HepG2 (cell line): ENCODE data around the gene CERS5.

Experiments
- ARNTL ChIP-seq: sonication (generic); formaldehyde crosslinking; IDR thresholded peaks from 2 replicates; pipeline ENCODE4 v1.4.0; 2020; ENCODE audit warnings: mild to moderate bottlenecking, missing genetic modification reagents
- ATF7 ChIP-seq, 2 experiments: fragments of 450-650 bp in 1 of 2; sonication (generic) in 1 of 2; formaldehyde crosslinking in 1 of 2; IDR thresholded peaks; 2 replicates each; pipeline versions ENCODE4 v1.4.0 to v1.6.1; 2016 to 2020; ENCODE audit warnings: antibody characterized with exemption in 1 of 2, mild to moderate bottlenecking in 1 of 2, missing genetic modification reagents in 1 of 2
- CHD4 ChIP-seq: fragments of 200-600 bp; sonication (generic); IDR thresholded peaks from 2 replicates; pipeline ENCODE4 v1.7.0; 2017; ENCODE audit warnings: mild to moderate bottlenecking, low read length, borderline replicate concordance
- CTCF ChIP-seq: sonication (generic); formaldehyde crosslinking; IDR thresholded peaks from 2 replicates; pipeline ENCODE4 v1.5.0; 2020; ENCODE audit warnings: mild to moderate bottlenecking, missing genetic modification reagents, moderate library complexity
- ELK4 ChIP-seq: sonication (generic); formaldehyde crosslinking; IDR thresholded peaks from 2 replicates; pipeline ENCODE4 v1.9.0; 2021; ENCODE audit warnings: missing genetic modification reagents, borderline replicate concordance
- GABPB1 ChIP-seq: IDR thresholded peaks from 2 replicates; pipeline ENCODE4 v1.6.1; 2016; ENCODE audit warnings: mild to moderate bottlenecking, missing genetic modification reagents, moderate library complexity, missing compliant biosample characterization
- PRDM10 ChIP-seq: sonication (generic); formaldehyde crosslinking; IDR thresholded peaks from 2 replicates; pipeline ENCODE4 v1.4.0; 2020; ENCODE audit warnings: low read depth, missing genetic modification reagents
- RAD21 ChIP-seq: fragments of 450-650 bp; formaldehyde crosslinking; IDR thresholded peaks from 2 replicates; pipeline ENCODE4 v1.5.0; 2020; ENCODE audit warnings: mild to moderate bottlenecking
- RFXAP ChIP-seq: sonication (generic); formaldehyde crosslinking; IDR thresholded peaks from 2 replicates; pipeline ENCODE4 v1.4.0; 2020; ENCODE audit warnings: missing genetic modification reagents, borderline replicate concordance
- RNF2 ChIP-seq: fragments of 450-650 bp; conservative IDR thresholded peaks from 2 replicates; pipeline ENCODE4 v1.6.1; 2016; ENCODE audit warnings: low read depth
- UBTF ChIP-seq: sonication (generic); formaldehyde crosslinking; IDR thresholded peaks from 2 replicates; pipeline ENCODE4 v1.4.0; 2020; ENCODE audit warnings: mild to moderate bottlenecking, missing genetic modification reagents
- ZBTB33 ChIP-seq: sonication (generic); formaldehyde crosslinking; IDR thresholded peaks from 2 replicates; pipeline ENCODE4 v1.4.0; 2020; ENCODE audit warnings: missing genetic modification reagents
- ZNF3 ChIP-seq: IDR thresholded peaks from 2 replicates; pipeline ENCODE4 v1.7.0; 2017; ENCODE audit warnings: inconsistent platforms
- ZNF781 ChIP-seq: sonication (generic); formaldehyde crosslinking; IDR thresholded peaks from 2 replicates; pipeline ENCODE4 v1.5.1; 2020; ENCODE audit warnings: borderline replicate concordance, mild to moderate bottlenecking, missing genetic modification reagents; ENCODE audit errors: not compliant biosample characterization

GRCh38 chr12:50123203-50123602 lies 44.0 kb downstream of the CERS5 start:
- TF ChIP-seq GABPB1 (no peak), CHD4 (no peak), ATF7 (IDR thresholded peaks at IDR 0.05) (no peak), ATF7 (CRISPR knock-in tag; IDR thresholded peaks at IDR 0.05) (no peak), CTCF (CRISPR knock-in tag) (no peak), RAD21 (CRISPR knock-in tag) (no peak), ELK4 (CRISPR knock-in tag) (no peak), ZBTB33 (CRISPR knock-in tag) (no peak), ZNF781 (no peak), UBTF (no peak), RFXAP (CRISPR knock-in tag) (no peak), PRDM10 (CRISPR knock-in tag) (no peak), ARNTL (CRISPR knock-in tag) (no peak), RNF2 (no peak), ZNF3 (CRISPR knock-in tag) (no peak)
